Measurements from ENCODE around the gene VAT1.
"Not testable (repeated sequence)": the region's sequence is repeated elsewhere in the genome, so short reads cannot be mapped to it uniquely, and the experiment has no call there.

The VAT1 gene

DNA sequence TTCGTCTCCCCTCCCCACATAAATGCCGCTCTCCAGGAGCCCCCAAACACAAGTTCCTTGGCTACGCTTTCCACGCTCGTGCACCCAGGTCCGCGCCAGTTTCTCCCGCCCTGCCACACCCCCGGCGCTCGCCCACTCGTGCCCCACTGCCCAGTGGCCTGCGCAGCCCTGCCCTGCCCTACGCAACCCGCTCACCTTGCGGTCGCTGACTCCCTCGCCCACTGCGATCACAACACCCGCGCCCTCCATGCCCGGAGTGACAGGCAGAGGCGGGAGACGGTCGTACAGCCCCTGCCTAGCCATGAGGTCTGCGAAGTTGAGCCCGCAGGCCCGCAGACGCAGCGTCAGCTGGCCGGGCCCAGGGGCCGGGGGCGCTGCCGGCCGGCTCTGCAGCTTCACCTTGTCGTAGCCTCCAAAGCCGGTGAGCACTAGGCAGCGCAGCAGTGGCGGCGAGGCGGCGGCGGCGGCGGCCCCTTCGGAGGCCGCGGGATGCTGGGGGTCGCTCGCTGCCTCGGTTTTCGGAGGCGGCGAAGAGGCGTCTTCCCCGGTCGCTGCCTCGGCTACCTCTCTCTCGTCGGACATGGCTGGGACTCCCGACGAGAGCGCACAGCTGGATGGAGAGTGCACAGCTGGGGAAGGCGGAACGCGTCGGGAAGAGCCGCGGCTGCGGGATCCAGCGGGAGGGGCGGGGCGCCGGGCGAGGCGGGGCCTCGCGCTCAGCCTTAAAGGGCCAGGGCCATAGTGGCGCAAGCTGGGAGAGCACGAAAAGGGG, at the start of gene VAT1:
VAT1 (minus strand) TSS at position 645 of the 772 bp plus-strand sequence; CDS start at position 582, 63 bp downstream.
- DNase-seq = peak; percentile 55

DNA sequence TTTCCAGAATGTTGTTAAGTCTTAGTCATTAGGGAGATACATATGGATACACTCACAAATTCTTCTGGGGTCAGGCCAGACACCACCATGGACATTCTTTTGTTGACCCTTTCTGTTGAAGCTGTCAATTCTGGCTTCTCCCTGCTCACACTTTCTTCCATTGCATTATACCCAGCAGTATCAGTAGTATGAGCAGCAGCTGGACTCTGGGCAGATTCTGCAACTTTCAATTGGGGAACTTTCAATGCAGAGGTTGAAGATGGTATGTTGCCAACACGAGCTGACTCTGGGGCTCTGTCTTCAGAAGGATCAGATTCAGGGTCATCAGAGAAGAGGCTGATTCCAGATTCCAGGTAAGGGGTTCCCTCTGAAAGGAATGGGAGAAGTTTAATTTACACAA, 48.7 kb upstream of the VAT1 start:
- no peak for DNase-seq

DNA sequence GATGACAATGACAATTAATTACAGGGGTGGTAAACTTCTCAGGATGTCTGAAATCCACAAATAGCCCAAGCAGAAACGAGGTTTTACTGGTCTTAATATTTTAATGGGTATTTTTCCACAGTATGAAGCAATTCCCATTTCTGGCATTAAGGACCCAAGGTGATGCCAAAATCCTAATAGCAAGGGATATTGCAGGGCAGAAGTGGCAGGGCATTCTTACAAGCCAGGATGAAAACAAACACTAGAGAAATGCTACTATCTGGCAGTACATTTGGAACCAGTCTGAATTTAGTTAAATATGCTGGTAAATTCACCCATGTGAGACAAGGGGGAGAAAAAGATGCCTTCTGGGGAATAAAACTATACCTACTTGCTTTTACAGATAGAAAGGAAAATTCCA, 48.1 kb upstream of the VAT1 start:
- no peak for DNase-seq

DNA sequence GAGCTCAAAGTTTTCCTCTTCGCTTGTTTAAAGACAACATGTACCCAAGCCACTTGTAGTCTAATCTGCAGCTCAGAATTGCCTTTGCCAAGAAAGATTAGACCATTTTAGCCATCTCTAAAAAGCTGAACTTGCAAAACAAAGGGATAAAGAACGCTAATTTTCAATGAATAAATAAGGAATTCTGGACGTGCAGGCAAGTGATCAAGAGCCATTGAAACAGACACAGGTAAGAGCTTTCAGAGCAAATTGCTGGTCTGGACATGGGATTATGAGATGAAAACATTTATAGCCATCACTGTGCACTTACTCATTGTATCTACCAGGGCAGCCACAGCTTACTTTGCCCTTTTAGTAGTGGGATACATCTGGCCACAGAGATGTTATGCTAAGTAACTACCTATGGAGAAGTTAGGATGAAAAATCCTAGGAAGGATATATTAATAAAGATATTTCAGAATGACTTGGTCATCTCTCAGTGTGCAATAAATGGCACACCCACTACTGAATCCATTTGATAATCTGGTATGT, 47.2 kb upstream of the VAT1 start:
- no peak for DNase-seq

DNA sequence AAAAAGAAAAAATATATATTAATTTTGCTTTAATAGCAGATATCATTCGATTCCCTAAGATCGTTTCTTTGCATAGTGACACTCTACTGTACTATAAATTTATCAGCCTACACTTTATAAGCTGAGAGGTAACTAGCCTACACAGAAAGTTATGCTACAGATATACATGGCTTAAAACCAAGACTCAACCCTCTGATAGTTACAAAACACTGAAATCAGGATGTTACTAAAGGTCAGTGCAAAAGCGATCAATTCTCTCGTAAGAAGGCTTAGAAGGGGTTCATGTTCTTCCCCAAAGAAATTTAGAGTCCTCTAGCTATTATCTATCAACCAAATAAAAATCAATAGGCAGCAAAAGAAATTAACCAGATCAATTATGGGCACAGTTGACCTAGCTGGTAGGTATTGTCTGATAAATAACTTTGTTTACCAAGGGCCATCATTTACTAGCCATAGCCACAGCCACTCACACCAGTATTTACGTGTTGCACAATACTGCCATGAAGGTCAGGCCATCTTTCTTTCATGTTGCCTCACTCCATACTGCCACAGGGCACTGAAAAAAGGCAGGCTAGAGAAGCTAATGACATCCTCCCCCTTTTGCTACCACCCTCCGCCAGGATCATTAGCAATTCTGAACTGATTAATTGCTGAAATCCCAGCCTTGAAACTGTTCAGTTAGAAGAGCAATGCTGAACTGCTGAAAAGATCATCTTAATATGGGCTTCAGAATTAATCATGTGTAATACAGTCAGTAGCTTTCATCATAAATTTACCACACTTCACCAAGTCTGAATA, 46.6 kb upstream of the VAT1 start:
- DNase-seq = peak; percentile 8

DNA sequence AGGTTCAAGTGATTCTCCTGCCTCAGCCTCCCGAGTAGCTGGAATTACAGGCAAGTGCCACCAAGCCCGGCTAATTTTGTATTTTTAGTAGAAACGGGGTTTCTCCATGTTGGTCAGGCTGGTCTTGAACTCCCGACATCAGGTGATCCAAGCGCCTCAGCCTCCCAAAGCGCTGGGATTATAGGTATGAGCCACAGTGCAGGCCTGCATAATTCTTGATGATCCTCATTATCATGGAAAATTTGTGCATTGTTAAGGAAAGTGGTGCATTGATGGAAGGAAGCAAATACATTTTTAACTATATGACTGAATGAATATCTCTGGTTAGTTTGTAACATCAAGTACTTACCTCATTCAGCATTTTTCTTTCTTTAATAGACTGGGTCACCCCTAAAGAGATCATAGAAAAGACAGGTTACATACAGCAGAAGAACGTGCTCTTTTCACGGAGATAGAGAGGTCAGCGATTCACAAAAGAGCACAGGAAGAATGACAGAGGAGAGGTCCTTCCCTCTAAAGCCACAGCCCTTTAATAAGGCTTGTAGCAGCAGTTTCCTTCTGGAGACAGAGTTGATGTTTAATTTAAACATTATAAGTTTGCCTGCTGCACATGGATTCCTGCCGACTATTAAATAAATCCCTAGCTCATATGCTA, 40.9 kb upstream of the VAT1 start:
- DNase-seq = no peak

DNA sequence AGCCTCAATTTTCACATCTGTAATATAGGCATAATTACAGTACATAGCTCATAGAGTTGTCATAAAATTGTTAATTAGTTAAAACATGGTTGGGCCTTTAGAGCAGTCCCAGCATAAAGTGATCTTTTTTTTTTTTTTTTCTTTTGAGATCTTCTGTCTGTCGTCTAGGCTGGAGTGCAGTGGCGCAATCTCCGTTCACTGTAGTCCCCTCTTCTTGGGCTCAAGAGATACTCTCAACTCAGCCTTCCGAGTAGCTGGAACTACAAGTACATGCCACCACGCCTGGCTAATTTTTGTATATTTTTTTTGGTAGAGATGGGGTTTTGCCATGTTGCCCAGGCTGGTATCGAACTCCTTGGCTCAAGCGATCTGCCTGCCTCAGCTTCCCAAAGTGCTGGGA, 33.9 kb upstream of the VAT1 start:
- no peak for DNase-seq

DNA sequence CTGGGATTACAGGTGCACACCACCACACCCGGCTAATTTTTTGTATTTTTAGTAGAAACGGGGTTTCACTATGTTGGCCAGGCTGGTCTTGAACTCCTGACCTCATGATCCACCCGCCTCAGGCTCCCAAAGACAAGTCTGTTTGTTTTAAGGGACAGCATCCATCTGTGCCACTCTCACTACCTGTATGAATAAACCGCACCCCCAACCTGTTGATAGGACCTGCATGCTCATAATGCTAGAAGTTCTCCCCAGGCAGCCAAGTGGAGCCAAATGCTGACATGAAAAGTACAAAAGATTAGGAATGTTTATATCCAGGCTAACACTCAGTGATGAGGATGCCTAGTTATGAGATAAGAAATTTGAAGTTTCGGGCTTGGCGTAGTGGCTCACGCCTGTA, 30.8 kb upstream of the VAT1 start:
- not testable (repeated sequence) for DNase-seq

DNA sequence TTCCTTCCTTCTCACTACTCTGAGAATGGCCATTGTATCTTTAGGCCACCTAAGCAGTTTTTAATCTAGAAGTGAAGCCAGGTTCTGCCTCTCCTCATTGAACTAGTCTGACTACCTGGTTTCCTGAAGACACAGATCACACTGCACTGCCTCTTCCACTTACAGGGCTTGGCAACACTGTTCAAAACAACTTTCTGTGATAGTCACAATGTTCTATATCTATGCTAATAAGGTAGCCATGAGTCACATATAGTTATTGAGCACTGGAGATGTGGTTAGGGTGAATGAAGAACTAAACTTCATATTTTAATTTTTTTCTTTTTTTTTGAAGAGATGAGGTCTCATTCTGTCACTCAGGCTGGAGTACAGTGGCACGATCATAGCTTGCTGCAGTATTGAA, 29.8 kb upstream of the VAT1 start:
- no peak for DNase-seq

DNA sequence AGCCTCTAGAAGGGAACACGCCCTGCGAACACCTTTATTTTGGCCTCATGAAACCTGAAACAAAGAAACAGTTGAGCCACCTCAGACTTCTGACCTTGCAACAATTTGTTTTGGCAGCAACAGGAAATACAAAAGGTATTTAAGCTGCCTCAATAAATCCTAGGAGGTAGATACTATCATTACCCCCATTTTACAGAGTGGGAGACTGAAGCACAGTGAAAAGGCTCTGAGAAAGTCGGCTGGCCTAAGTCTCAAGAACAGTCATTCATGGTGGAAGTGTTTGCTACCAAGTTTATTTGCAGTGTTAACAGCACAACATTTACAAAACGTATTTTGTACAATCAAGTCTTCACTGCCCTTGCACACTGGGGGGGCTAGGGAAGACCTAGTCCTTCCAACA, 21.8 kb upstream of the VAT1 start:
- no peak for DNase-seq

DNA sequence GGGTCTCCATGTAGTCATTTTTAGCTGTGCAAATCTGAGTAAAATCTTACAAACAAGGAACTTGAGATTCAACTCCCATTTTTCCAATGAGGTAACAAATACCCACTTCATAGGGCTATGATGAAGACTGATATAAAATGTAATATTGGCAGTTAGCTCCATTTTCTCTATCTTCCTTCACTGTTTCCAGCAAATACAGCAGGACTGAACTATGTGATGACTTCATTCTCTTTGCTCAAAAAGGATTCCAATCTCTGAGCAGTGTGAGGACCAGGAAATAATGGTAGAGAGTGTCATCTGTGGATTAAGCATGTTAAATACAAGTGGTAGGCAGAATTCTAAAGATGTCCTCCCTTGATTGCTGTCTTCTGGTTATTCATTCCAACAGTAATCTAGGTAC, 21.1 kb upstream of the VAT1 start:
- DNase-seq = no peak

DNA sequence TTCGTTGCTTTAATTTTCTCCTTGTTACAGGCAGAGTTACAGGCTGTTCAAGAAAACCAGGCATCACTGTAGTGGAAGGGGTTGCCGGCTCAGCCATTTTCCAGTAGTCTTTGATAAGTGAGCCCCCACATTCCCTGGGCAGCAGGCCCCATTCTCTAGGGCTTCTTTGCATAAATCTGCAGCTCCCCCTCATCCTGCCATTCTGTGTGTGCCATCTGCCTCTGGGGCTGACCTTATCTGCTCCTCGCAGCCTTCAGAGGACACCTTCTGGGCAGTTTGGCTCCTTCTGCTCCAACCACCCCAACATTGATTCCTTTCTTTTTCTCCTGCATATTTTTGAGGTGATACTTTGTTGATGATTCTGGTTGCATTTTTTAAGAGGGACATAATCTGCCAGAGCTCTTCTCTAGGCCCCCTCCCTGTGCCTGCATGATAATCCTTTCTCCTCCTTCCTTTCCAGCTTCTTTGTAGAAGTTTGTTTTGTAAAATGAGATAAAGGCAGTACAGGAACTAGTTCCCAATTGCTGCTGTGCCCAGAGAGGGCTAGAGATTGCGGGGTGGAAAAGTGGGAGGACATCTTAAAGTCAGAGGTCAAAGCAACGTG, 19.9 kb upstream of the VAT1 start:
- no peak for DNase-seq

DNA sequence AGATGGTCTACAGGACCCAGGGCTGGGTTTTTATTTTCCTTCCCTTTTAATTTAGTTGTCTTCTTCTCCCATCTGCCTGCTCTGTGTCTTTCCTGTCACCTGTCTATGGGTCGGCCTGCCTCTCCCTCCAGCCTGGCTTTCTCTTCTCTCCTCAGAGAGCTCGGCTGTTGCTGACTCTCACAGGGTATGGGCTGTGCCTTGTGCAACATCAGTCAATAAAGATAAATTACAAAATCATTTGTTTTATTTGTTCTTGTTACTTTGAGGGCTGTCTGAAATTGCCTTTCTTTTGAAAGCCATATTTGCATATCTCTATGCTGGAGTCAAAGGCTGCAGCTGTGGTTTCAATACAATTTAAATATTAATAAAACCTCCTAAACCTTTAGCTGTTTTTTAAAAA, 18.5 kb upstream of the VAT1 start:
- no peak for DNase-seq

DNA sequence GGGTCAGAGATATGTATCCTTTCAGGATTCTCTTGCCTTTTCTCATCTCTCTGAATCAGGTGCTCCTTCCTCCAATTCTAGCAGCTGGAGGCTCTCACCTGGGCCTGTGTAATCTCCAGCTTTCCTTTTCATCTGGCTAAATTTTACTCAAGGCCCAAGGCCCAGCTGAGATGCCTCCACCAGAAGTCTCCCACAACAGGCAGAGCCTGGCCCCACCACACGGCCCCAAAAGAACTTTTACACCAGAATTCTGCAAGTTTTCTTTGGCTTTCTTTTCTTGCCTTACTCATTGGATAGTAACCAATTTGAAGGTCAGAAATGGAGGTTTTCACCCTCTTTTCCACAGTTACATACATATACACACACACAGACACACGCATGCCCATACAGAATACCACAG, 17.5 kb upstream of the VAT1 start:
- no peak for DNase-seq

DNA sequence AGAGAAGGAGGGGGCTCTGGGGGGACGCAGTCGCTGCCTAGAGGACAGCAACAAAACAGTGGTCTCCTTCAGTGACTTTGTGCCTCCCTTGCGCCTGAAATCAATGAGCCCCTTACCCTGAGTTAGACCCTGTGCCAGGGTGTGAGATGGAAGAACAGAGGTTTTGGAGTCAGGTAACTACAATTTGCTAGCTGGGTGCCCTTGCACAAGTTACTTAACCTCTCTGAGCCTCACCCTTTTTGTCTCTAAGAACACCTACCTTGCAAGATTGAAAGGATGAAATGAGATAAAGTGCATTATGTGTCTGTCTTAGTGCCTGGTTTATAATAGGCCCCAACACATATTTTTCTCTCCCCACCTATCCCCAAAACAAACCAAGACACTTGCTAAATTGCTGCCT, 12.7 kb upstream of the VAT1 start:
- DNase-seq = no peak

DNA sequence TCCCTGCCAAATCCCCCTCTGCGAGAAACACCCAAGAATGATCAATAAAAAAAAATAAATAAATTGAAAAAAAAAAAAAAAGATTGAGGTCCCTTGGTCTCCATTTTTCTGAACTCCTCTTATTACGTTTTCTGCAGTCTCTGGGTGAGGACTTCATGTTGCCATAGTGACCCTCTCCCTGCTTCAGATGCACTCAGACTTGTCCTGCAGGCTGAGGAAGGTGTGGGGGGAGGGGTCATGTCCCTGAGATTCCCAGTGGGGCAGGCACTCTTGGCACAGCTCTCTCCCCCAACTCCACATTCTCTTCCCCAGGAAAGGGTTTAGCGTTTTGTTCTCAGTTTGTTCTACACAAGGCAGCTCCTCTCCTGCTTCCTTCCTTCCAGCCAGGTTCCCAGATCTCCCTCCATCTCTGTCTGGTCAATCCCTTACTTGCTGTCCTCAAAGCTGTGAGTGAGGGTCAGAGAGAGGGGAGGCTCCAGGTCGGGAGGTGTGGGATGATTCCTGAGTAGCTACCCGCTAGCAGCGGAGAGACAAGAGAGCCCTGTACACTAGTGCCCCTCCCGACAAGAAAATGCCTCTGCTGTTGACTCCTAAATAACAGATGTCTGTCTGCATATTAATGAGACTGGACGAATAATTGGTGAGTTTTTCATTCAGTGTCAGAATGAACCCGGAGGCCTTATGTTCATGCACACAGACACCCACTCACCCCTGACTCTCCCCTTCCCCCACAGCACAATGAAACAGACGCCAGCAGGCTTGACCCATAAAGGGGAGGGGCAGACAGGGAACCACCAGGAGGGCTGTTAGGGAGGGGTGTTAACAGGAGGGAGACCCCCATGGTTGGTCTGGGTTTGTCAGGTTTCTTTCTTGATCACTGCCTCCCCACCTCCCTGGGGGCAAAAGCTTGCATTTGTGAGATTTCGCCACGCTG, 12.0 kb upstream of the VAT1 start:
- no peak for DNase-seq

DNA sequence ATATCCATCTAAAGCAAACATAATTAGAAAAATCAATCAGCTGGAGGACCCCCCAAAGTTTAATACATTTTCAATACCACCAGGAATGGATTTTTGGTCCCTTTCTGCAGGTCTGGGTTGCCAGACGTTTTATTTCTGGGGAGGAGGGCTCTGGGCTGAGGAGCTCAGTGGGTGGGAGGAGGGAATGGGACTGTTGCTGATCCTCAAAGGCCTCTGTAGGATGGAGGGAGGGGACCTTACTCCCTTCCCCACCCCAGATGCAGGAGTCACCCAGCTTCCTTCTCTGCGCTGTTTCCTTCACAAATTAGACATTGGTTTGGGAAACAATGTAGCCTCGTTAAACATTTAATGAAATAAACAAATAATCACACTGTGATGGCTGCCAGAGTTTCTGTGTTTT, 9.5 kb upstream of the VAT1 start:
- DNase-seq = no peak

DNA sequence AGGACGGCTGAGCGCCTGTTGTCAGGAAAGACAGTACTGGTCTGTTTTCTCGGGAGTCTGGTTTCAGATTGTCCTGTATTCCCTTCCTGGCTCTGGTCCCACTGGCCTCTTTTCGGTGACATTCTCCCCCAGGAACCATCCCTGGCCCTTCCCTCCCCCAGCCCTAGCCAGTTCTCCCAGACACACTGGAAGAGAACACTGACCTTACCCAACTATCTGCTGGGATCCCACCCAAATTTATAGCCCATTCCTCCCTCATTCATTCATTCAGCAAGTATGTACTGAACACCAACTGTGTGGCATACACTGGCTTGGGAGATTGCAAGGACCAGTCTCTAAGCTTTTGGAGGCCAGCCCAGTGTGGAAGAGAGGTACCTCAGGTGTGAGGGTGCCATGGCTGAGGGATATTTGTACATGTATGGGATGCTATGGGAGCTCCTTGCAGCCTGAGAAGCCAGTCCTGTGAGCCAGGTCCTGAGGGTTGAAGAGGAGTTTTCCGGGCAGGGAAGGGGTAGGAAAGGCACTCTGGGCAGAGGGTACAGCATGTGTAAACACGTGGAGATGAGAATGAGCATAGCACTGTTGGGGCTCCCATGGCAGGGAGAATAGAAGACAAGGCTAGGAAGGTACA, 8.1 kb upstream of the VAT1 start:
- no peak for DNase-seq

DNA sequence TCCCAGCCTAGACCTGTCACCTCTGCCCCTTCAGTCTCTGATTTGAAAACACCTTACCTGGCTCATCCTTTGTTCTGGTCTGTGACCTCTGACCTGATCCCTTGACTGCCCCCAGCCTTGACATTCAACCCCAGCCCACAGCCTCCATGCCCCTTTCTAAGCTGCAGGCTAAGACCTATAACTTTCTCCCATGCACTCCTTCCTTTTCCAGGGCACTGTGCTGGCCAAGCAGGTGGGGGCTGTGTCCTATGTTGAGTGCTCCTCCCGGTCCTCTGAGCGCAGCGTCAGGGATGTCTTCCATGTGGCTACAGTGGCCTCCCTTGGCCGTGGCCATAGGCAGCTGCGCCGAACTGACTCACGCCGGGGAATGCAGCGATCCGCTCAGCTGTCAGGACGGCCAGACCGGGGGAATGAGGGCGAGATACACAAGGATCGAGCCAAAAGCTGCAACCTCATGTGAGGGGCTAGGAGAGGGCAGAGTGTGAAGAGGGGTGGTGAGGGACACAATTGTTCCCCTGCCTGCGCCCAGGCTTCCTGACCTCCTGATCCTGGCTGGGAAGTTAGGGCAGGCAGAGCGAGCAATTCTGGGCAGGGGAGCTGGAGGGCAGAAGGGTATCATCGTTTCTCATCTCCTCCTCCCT, 6.2 kb upstream of the VAT1 start:
- no peak for DNase-seq

DNA sequence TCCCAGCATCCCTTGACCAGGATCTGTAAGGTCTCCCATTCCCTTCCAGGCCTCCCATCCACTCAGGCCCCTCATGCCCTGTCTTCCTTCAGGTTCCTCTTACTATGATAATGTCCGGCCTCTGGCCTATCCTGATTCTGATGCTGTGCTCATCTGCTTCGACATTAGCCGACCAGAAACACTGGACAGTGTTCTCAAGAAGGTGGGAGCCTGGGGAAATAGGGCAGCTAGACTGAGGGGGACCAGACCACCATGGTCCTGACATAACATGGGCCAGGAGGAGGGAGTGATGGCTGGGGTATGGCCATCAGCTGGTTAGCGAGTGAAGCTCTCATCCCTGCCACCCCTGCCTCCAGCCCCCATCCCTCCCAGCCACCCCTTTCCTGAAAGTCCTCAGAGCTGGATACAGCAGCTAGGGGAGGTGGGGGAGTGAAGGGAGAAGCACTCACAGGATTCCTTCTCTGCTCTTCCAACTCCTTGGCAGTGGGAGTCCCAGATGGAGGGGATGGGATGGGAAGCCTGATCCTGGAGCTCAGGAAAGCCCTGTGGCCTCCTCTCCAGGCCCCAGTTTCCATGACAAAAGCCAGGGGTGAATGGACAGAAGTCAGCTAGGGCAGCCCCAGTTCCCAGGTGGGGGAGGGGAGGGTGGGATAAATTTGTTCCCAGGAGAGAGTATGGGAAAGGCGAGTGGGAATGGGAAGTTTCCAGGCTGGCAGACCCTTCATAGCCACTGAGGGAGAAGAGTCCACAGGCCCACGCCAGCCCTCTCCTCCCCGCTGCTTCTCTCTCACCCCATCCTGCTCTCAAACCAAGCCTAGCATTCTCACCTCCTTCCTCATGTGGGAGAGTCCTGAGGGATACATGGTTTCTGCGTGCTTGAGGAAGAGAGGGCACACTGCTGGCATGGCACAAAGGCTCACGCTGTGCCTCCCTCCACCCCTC, 5.2 kb upstream of the VAT1 start:
- no peak for DNase-seq

All from MV-4-11 (cell line).